Breast epithelium (tissue), 4 donors: ENCODE results near the gene SEZ6L. TPM values are rescaled to one million over a fixed set of nuclear protein-coding genes. Genes with fewer than 3 reads are reported as not detected.
A peak's percentile ranks its signal among the peaks of the same experiment; 100 is the strongest.

Experiments used
- DNase-seq, 2 donors: peaks; one replicate each; pipeline ENCODE4 v3.0.0-alpha.2; 2019; ENCODE audit warnings: low spot score in 2 of 2
- H3K27ac ChIP-seq, 2 donors: fragments of 200-600 bp; sonication (generic) in 1 of 2; one replicate each; pipeline ENCODE4 v1.5.1; 2016 to 2019; ENCODE audit warnings: mild to moderate bottlenecking in 1 of 2
- H3K27me3 ChIP-seq, 2 donors: fragments of 200-600 bp; sonication (generic) in 1 of 2; one replicate each; pipeline versions ENCODE4 v1.5.1 to v1.6.0; 2017 to 2019; ENCODE audit warnings: control low read depth in 1 of 2, mild to moderate bottlenecking in 1 of 2
- H3K36me3 ChIP-seq: fragments of 200-600 bp; one replicate; pipeline ENCODE4 v1.5.1; 2019
- H3K4me1 ChIP-seq, 2 donors: fragments of 200-600 bp; sonication (generic); one replicate each; pipeline ENCODE4 v1.5.1; 2016 to 2019; ENCODE audit warnings: control low read depth in 1 of 2
- H3K4me3 ChIP-seq, 3 donors: fragments of 200-600 bp; sonication (generic); 1 replicate in 2 of 3; 2 replicates in 1 of 3; pipeline ENCODE4 v1.5.1; 2016 to 2019; ENCODE audit warnings: mild to moderate bottlenecking in 3 of 3, moderate library complexity in 2 of 3
- H3K9me3 ChIP-seq, 2 donors: fragments of 200-600 bp; sonication (generic) in 1 of 2; one replicate each; pipeline ENCODE4 v1.5.1; 2016 to 2019; ENCODE audit warnings: control low read depth in 1 of 2
- CTCF ChIP-seq, 3 donors: fragments of 450-650 bp; IDR thresholded peaks; one replicate each; pipeline ENCODE4 v1.5.1; 2016 to 2017; ENCODE audit warnings: antibody characterized with exemption in 3 of 3, mild to moderate bottlenecking in 3 of 3, moderate library complexity in 3 of 3
- POLR2A ChIP-seq: fragments of 450-650 bp; IDR thresholded peaks from one replicate; pipeline ENCODE4 v1.6.1; 2016; ENCODE audit warnings: antibody characterized with exemption, mild to moderate bottlenecking, moderate library complexity
- POLR2AphosphoS5 ChIP-seq, 3 donors: sonication (generic); formaldehyde crosslinking; IDR thresholded peaks; one replicate each; pipeline ENCODE4 v1.6.1; 2017; ENCODE audit warnings: antibody characterized with exemption in 3 of 3
- intact Hi-C: fragments of 100-400 bp; cut with DNase I; formaldehyde crosslinking; loops from one replicate; pipeline ENCODE4 v1.15.1; 2023; ENCODE audit warnings: low total_unique reads
- total RNA-seq, 3 donors: library from RNA; depleted of rRNA; stranded (reverse); fragments of >200 nt; gene quantifications; one replicate each; pipeline ENCODE4 v1.1.0, GENCODE V29; 2016

SEZ6L gene
- total RNA-seq, 3 donors from 2014 or later = under 0.01 to 0.16 (median 0.15) TPM

- intact Hi-C loops = no loop called here
- DNase-seq = no peak
Measured at GRCh38 chr22:26395926-26396325, 226.7 kb downstream of the SEZ6L start.

GRCh38 chr22:26398741-26399153 is 229.5 kb downstream of the SEZ6L start:
- no peak overlapping the region for H3K4me3 ChIP-seq

More at GRCh38 chr22:26395926-26396325, 226.7 kb downstream of the SEZ6L start:
- Histone ChIP-seq H3K4me1 (no peaks in the 10 kb centered on the region), H3K36me3 (no peaks in the 10 kb centered on the region), H3K9me3 (no peaks in the 10 kb centered on the region), H3K27ac (no peak overlapping the region), H3K27me3 (no peaks in the 10 kb centered on the region), H3K4me3 (no peak overlapping the region)
- TF ChIP-seq POLR2A (no peak), POLR2AphosphoS5 (IDR thresholded peaks at IDR 0.05) (no peak)

GRCh38 chr22:26399289-26399688 is 230.0 kb downstream of the SEZ6L start:
- H3K9me3 ChIP-seq = no peaks in the 10 kb centered on the region
- no peaks in the 10 kb centered on the region for H3K36me3 ChIP-seq
- H3K4me3 ChIP-seq = no peak overlapping the region
- H3K27me3 ChIP-seq = no peaks in the 10 kb centered on the region
- no peak overlapping the region for H3K27ac ChIP-seq
- intact Hi-C loops = no loop called here
- no peak for DNase-seq
- no peak for TF ChIP-seq CTCF (IDR thresholded peaks at IDR 0.05)
- TF ChIP-seq POLR2AphosphoS5 (IDR thresholded peaks at IDR 0.05) = no peak
- no peak for TF ChIP-seq POLR2A
- H3K4me1 ChIP-seq = no peaks in the 10 kb centered on the region

More at GRCh38 chr22:26398741-26399153, 229.5 kb downstream of the SEZ6L start:
- Histone ChIP-seq H3K36me3 (no peaks in the 10 kb centered on the region), H3K4me1 (no peaks in the 10 kb centered on the region), H3K27ac (no peak overlapping the region), H3K9me3 (no peaks in the 10 kb centered on the region), H3K27me3 (no peaks in the 10 kb centered on the region)
- intact Hi-C loops = no loop called here
- DNase-seq = peak in 1 of 2 donors; percentile 25
- TF ChIP-seq POLR2A = no peak
- peak; percentile 10 to 58 (median 48) for TF ChIP-seq CTCF (IDR thresholded peaks at IDR 0.05)

- no peaks in the 10 kb centered on the region for H3K4me1 ChIP-seq
- H3K27ac ChIP-seq = no peak overlapping the region
- TF ChIP-seq POLR2A (no peak), POLR2AphosphoS5 (IDR thresholded peaks at IDR 0.05) (no peak), CTCF (IDR thresholded peaks at IDR 0.05) (no peak)
- H3K4me3 ChIP-seq = no peak overlapping the region
- no peaks in the 10 kb centered on the region for H3K9me3 ChIP-seq
- no peak for DNase-seq
- intact Hi-C loops = no loop called here
- no peaks in the 10 kb centered on the region for H3K36me3 ChIP-seq
- H3K27me3 ChIP-seq = peaks cover 0 to 14% of the 10 kb centered on the region in 2 donors
Measured at GRCh38 chr22:26401726-26402125, 232.5 kb downstream of the SEZ6L start.

- Histone ChIP-seq H3K36me3 (no peaks in the 10 kb centered on the region), H3K4me3 (no peak overlapping the region), H3K27me3 (peaks cover 0 to 20% of the 10 kb centered on the region in 2 donors), H3K9me3 (no peaks in the 10 kb centered on the region), H3K27ac (no peak overlapping the region), H3K4me1 (no peaks in the 10 kb centered on the region)
- DNase-seq = no peak
- intact Hi-C loops = no loop called here
- no peak for TF ChIP-seq POLR2AphosphoS5 (IDR thresholded peaks at IDR 0.05)
- TF ChIP-seq CTCF (IDR thresholded peaks at IDR 0.05) = no peak
- TF ChIP-seq POLR2A = no peak
Measured at GRCh38 chr22:26404851-26405421, 235.7 kb downstream of the SEZ6L start.
